ENCODE results near the gene LOXL1.

LOXL1 gene

DNA sequence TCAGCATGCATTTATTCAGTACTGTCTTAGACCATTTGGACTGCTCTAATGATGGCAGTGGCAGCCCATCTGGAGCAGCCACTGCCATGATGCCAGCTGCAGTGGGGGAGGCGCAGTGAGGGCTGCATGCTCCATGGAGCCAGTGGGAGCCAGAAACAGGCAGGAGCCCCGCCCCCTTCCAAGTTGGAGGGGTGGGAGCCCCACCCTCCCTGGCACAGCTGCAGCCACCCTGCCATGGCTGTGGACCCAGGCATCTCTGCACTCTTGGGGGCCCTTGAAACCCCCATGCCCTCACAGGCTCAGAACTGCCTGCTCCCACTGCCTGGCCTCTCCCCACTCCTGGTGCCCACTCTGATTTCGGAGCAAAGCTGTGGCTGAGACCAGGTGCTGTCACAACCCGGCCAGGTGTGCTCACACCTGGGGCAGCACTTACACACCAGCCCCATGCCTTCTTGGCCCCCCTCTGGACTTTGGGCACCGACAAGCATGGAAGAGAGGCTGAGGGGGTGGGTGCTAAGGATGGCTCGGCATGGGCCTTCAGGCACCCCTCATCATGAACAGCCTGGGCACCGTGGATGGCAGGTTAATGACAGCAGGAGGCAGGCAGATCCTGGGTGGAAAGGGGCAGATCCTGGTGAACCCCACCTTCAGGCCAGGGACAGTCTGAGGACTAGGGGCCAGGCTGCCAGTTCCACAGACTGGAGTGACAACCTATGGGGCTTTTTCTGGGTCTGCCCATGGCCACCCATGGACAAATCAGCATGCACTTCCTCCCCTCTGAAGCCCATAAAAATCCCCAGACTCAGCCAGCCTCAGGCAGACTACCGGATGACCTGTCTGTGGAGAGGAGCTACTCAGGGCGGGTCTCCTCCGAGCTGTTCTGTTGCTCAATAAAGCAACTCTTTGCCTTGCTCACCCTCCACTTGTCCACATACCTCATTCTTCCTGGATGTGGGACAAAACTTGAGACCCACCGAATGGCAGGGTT, 34.6 kb upstream of the LOXL1 start:
- Histone ChIP-seq H3K36me3 (ENCODE audit: control insufficient read depth in 1 of 2, insufficient read depth in 2 of 2, low read depth in 1 of 2, low read length in 2 of 2) (no peaks in the 10 kb centered on the region), H3K23ac (ENCODE audit: low read length in 2 of 2) (no peak overlapping the region), H2BK120ac (ENCODE audit: low read depth, low read length) (no peak overlapping the region), H3K4me1 (ENCODE audit: control insufficient read depth, insufficient read depth, low read depth, low read length) (no peaks in the 10 kb centered on the region), H3K79me1 (replicated peaks; ENCODE audit: low read length, poor library complexity, severe bottlenecking) (no peaks in the 10 kb centered on the region), H4K91ac (ENCODE audit: low read length) (no peak overlapping the region), H2BK15ac (ENCODE audit: low read depth, poor library complexity, severe bottlenecking) (no peak overlapping the region), H3K14ac (ENCODE audit: low read length in 2 of 2) (no peak overlapping the region), H3K4ac (ENCODE audit: low read depth in 1 of 2, low read length in 2 of 2) (no peak overlapping the region), H3K9me3 (ENCODE audit: control insufficient read depth, low read length) (no peaks in the 10 kb centered on the region), H4K8ac (ENCODE audit: low read length) (no peak overlapping the region), H3K27me3 (ENCODE audit: control insufficient read depth in 1 of 2, insufficient read depth in 1 of 2, low read length in 2 of 2) (peaks cover 45 to 46% of the 10 kb centered on the region in 2 experiments), H2BK12ac (ENCODE audit: low read length in 2 of 2) (no peak overlapping the region), H3K9ac (ENCODE audit: low read length) (no peak overlapping the region), H2AFZ (ENCODE audit: low read depth, low read length) (no peak overlapping the region), H3K4me3 (ENCODE audit: insufficient read depth in 1 of 2, low read depth in 1 of 2, low read length in 2 of 2) (no peak overlapping the region), H3K4me2 (ENCODE audit: low read length, poor library complexity, severe bottlenecking) (no peak overlapping the region), H3K27ac (ENCODE audit: low read length, poor library complexity, severe bottlenecking) (no peak overlapping the region), H2BK5ac (ENCODE audit: low read depth, low read length, poor library complexity, severe bottlenecking) (no peak overlapping the region), H2AK5ac (ENCODE audit: low read length, severe bottlenecking) (no peak overlapping the region), H3K18ac (ENCODE audit: low read depth in 1 of 2, low read length in 2 of 2) (no peak overlapping the region)
- WGBS, result 65% methylated on average over 11 of the region's 11 CpGs
- no peak for DNase-seq

DNA sequence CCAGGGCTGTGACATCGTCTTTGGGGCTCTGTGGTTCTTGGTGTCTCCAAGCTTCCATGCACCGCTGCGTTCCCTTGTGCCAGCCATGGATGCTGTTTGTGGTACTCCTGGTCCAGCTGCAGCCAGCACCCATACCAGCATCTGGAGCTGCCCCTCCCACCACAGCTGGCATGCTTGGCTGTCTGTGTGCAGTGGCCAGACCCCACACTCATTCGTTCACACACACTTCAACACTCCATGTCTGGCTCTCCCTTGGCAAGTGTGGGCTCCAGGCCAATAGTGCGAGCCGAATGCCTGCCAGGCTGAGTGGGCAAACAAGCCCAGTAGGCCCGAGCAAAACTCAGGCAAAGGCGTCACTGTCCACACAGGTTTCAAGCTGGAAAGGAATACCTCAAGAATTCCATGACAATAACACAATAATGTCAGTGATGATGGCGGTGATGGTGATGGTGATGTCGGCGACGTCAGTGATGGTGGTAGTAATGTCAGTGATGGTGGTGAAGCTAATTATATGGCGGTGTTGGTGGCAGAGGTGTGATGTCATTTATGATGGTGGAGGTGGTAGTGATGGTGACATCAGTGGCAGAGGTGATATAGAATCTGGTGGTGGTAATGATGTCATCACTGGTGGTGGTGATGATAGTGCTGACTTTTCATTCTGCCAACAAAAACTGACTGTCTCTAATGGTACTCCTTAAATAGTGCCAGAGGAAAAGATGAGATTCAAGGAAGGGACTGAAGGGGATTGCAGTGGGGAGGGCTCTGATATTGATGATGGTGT, 33.6 kb upstream of the LOXL1 start:
- Histone ChIP-seq H2BK120ac (ENCODE audit: low read depth, low read length) (no peak overlapping the region), H3K4ac (ENCODE audit: low read depth in 1 of 2, low read length in 2 of 2) (no peak overlapping the region), H4K91ac (ENCODE audit: low read length) (no peak overlapping the region), H2BK15ac (ENCODE audit: low read depth, poor library complexity, severe bottlenecking) (no peak overlapping the region), H4K8ac (ENCODE audit: low read length) (no peak overlapping the region), H3K9ac (ENCODE audit: low read length) (no peak overlapping the region), H3K27ac (ENCODE audit: low read length, poor library complexity, severe bottlenecking) (no peak overlapping the region), H3K4me2 (ENCODE audit: low read length, poor library complexity, severe bottlenecking) (no peak overlapping the region), H3K79me1 (replicated peaks; ENCODE audit: low read length, poor library complexity, severe bottlenecking) (no peaks in the 10 kb centered on the region), H2BK12ac (ENCODE audit: low read length in 2 of 2) (no peak overlapping the region), H3K4me1 (ENCODE audit: control insufficient read depth, insufficient read depth, low read depth, low read length) (peaks cover 8% of the 10 kb centered on the region), H3K23ac (ENCODE audit: low read length in 2 of 2) (no peak overlapping the region), H3K18ac (ENCODE audit: low read depth in 1 of 2, low read length in 2 of 2) (no peak overlapping the region), H3K14ac (ENCODE audit: low read length in 2 of 2) (no peak overlapping the region), H2BK5ac (ENCODE audit: low read depth, low read length, poor library complexity, severe bottlenecking) (no peak overlapping the region), H2AFZ (ENCODE audit: low read depth, low read length) (no peak overlapping the region), H3K4me3 (ENCODE audit: insufficient read depth in 1 of 2, low read depth in 1 of 2, low read length in 2 of 2) (no peak overlapping the region), H2AK5ac (ENCODE audit: low read length, severe bottlenecking) (no peak overlapping the region), H3K36me3 (ENCODE audit: control insufficient read depth in 1 of 2, insufficient read depth in 2 of 2, low read depth in 1 of 2, low read length in 2 of 2) (no peaks in the 10 kb centered on the region), H3K27me3 (ENCODE audit: control insufficient read depth in 1 of 2, insufficient read depth in 1 of 2, low read length in 2 of 2) (peaks cover 39 to 45% of the 10 kb centered on the region in 2 experiments), H3K9me3 (ENCODE audit: control insufficient read depth, low read length) (no peaks in the 10 kb centered on the region)
- WGBS, result 86% methylated on average over 13 of the region's 13 CpGs
- no peak for DNase-seq

DNA sequence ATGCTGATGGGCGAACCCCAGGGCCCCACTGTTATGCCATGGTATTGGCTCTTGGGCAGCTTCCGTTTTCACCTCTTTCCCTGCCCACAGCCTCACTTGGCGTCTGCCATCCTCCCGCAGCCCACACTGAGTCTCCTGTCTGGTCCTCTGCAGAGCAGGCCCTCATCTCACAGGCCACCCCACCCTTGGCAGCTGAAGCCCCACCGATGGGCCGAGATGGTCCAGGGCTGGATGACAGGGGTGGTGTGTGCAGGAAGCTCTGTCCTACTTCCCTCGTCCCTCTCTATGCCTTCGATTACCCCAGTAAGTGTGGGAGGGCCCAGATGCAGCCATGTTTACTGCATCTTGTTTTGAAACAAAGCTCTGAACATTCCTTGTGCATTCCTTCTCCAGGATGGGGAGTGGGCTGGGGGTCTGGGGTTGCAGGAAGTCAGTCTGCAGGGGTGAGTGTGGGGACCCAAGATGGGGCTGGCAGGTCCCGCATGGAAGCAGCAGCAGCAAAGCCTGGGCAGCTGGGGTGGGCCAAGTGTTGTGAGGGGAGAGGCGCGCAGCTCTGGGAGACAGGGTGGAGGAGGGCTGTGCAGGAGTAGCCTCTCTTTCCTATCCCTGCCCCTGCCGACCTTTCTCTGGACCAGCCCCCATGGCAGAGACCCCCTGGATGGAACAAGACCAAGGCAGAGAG, 32.0 kb upstream of the LOXL1 start:
- Histone ChIP-seq H3K9me3 (ENCODE audit: control insufficient read depth, low read length) (no peaks in the 10 kb centered on the region), H3K4me2 (ENCODE audit: low read length, poor library complexity, severe bottlenecking) (no peak overlapping the region), H3K27ac (ENCODE audit: low read length, poor library complexity, severe bottlenecking) (no peak overlapping the region), H3K9ac (ENCODE audit: low read length) (no peak overlapping the region), H4K8ac (ENCODE audit: low read length) (no peak overlapping the region), H2BK12ac (ENCODE audit: low read length in 2 of 2) (no peak overlapping the region), H3K14ac (ENCODE audit: low read length in 2 of 2) (no peak overlapping the region), H2BK15ac (ENCODE audit: low read depth, poor library complexity, severe bottlenecking) (no peak overlapping the region), H3K79me1 (replicated peaks; ENCODE audit: low read length, poor library complexity, severe bottlenecking) (no peaks in the 10 kb centered on the region), H3K36me3 (ENCODE audit: control insufficient read depth in 1 of 2, insufficient read depth in 2 of 2, low read depth in 1 of 2, low read length in 2 of 2) (no peaks in the 10 kb centered on the region), H2BK5ac (ENCODE audit: low read depth, low read length, poor library complexity, severe bottlenecking) (no peak overlapping the region), H3K18ac (ENCODE audit: low read depth in 1 of 2, low read length in 2 of 2) (no peak overlapping the region), H3K23ac (ENCODE audit: low read length in 2 of 2) (no peak overlapping the region), H4K91ac (ENCODE audit: low read length) (no peak overlapping the region), H3K27me3 (ENCODE audit: control insufficient read depth in 1 of 2, insufficient read depth in 1 of 2, low read length in 2 of 2) (peaks cover 24 to 30% of the 10 kb centered on the region in 2 experiments), H3K4ac (ENCODE audit: low read depth in 1 of 2, low read length in 2 of 2) (no peak overlapping the region), H2AK5ac (ENCODE audit: low read length, severe bottlenecking) (no peak overlapping the region), H2BK120ac (ENCODE audit: low read depth, low read length) (no peak overlapping the region), H2AFZ (ENCODE audit: low read depth, low read length) (no peak overlapping the region), H3K4me1 (ENCODE audit: control insufficient read depth, insufficient read depth, low read depth, low read length) (peaks cover 17% of the 10 kb centered on the region), H3K4me3 (ENCODE audit: insufficient read depth in 1 of 2, low read depth in 1 of 2, low read length in 2 of 2) (no peak overlapping the region)
- 84% methylated on average over 10 of the region's 12 CpGs for WGBS
- DNase-seq, result no peak

All from mesenchymal stem cell (in vitro differentiated cells and primary cell).